NCI-H524 treated with DMSO at 0.1 percent for 48 hours (cell line): ENCODE measurements around the gene PPHLN1.
"Not testable (repeated sequence)": the region's sequence is repeated elsewhere in the genome, so short reads cannot be mapped to it uniquely, and the experiment has no call there.

Source experiments
- DNase-seq: peaks from one replicate; lab custom pipeline; 2025; lab: John Stamatoyannopoulos, UW

PPHLN1 gene

DNA sequence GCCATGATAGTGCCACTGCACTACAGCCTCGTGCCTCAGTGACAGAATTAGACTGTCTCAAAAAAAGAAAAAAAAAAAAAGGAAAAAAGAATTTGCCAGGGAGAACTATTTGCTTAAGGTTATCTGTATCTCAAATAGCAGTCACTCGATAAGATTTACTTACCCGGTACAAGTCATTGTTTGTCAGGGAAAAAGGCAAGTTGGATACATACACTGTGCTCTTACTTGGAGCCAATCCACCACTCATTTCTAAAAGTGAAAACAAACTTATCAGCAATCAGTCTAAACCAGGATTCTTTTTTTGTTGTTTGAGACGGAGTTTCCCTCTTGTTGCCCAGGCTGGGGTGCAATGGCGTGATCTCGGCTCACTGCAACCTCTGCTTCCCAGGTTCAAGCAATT is 2.1 kb upstream of the PPHLN1 start:
- no peak for DNase-seq

DNA sequence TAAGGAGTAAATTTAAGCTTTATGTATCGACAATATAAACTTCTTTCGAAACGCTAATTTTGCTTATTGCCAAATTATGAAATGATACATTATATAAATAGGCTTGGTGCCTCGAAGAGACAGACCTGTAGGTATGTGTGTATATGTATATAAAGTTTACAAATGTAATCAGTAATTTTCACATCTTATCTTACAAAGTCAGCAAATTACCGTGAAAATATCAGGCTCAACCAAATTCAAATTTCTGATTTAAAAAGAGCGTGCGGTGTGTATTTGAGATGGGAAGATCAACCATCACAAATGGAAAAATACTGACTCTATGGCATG is 678 bp upstream of the PPHLN1 start:
- DNase-seq, result no peak

DNA sequence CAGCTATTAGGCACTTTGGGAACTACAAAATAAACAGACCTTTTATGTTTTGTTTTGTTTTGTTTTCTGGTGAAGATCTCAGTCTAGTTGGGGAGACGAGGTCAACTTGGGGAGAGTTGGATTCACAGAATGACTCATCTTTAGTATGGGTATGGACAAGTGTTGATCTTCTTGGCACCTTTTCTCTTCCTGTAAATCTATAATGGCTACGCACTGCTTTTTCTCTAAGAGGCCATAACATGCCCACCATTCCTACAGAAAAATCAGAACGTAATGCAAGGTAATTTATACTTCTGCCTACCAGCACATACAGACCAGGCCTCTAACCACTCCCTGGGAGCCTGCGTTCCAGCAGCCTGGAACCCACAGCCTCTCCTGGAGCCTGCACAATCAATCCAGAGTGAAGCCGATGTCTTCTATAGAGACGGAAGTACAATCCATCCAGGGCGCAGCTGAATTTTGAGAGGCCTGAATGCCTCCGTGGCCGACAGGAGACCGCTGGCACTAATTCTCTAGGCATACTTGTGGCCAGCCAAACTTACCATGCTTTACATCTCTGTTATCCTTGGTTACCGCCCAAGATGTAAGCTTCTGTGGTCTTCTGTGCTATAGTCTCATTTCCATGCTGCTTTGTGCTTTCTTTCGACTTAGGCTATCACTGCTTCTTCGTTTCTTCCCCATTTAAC is 717 bp downstream of the PPHLN1 start:
- DNase-seq, result no peak

DNA sequence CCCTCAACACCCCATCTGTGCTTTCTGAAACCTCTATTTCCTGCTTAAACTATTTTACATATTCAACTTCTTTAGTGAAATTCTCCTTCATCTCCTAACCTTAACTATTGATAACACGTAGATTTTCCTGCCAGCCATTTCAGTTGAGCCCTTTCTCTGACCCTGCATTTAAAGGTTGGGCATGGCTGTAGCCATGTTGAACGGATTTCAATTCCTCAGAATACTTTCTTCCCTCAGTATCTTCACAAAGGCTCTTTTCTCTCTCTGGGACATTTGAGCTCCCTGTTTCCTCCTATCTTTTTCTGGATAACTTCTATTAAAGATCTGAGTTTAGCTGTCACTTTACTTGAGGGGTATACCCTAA is 1.2 kb downstream of the PPHLN1 start:
- DNase-seq, result no peak

DNA sequence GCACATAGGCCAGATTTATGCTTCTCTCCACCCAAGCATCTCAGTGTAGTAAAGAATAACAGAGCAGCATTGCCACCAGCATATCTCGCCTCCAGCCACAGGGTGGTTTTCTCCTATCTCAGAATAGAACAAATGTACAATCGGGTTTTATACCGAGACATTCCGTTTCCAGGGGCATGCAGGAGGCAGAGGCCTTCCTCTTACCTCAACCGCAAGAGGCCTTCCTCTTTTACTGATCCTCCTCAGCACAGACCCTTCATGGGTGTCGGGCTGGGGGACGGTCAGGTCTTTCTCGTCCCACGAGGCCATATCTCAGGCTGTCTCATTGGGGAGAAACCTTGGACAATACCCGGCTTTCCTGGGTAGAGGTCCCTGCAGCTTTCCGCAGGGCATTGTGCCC is 4.1 kb downstream of the PPHLN1 start:
- not testable (repeated sequence) for DNase-seq

DNA sequence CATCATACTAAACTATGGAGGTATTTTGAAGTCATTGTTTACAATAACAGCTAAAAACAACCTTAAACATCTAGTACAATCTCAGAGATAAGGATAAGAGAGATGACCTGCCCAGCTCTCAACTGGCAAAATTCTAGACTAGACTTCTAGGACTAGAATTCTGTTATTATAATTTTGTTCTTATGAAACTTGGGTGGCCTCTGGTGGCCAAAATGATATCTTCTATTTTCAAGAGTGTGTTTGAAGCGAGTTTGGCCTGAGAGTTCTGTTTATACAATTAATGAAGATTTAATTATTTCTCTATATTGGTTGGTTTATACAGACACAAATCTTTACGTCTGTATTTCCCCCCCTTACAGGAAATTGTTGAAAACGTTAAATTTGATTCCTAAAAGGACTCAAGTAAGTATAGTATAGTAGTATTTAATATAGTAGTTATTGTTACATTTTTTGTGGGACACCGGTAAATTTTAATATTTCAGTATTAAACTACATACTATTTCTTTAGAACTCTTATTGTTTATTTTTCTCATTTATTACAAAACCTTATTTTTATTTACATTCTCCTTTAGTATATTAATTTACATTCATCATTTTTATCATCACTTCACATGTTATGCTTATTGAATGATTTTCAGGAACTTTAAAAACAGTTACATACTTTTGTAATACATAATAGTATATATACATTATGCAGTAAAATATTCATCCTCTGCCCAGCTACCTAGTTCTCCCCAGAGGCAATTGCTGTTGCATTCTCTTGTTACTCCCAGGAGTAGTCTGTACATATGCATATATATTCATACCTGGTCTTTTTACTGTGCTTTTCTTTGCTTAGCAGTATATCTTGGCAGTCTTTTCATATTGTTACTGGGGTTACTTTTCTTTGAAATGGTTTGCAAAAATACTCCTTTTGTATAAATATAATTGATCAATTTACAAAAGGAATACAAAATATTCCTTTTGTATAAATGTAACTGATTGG is 6.6 kb downstream of the PPHLN1 start:
- DNase-seq, result no peak

DNA sequence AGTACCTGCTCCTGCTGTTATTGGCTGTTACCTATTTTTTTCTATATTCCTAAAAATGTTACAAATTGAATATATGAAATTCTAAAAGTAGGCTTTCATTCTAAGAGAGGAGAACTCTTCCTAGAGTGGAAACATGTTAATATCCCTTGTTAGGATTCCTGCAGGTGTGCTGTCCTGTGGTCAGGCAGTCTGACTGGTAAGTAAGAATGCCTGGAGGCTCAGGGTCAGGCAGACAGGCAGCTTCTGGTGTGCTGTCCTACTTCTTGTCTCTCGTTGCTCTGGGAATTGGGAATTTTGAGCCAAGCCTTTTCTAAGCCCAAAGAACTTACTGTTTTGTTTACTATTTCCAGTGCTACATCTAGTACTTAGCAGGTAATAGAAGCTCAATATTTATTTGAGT is 10.3 kb downstream of the PPHLN1 start:
- DNase-seq, result no peak

DNA sequence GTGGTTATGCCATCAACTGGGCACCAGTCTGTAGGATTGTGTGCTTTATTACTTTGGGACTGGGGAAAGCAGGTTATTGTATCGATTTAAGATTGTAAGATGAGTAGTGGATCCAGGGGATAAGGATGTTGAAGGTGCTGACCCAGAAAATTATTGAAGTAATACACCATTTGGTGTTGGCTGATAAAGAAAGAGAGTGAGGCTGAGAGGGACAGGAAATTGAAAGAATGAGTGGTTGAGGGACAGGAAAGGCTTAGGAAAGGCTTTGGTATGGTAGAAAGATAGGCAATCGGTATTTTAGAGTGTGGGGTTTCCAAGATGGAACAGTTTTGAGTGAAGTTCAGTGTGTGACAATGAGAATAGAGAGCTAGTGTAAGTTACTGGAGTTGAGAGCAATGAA is 12.3 kb downstream of the PPHLN1 start:
- no peak for DNase-seq

DNA sequence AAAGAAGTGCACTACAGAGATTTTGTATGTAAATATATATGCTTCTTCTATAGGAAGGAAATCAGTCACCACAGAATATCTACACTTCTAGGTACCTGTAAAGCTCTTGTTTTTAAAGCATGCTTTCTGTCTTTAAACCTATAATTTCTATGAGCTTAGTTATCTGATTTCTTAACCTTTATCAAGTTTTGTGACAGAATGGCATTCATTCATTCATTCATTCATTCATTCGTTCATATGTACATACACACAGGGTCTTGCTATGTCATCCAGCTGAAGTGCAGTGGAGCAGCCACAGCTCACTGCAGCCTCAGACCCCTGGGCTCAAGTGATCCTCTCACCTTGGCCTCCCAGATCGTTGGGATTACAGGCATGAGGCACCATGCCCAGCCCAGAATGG is 16.1 kb downstream of the PPHLN1 start:
- no peak for DNase-seq

DNA sequence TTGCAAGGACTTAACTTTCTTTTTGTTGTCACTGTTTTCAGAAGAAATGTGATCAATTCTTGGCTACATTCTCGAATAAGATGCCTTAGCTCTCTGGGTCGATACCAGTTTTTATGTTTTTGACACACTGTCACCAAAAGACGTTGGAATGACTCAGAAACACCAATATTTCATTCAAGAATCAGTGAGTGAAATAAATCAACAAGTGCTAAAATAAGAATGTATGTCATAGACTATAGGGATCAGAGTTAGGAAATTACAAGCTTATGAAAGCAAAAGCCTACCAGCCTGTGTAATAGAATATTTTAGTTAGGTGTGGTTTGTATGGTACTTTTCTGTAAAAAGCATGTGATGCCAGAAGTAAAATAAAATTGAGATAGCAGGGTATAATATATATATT is 17.8 kb downstream of the PPHLN1 start:
- DNase-seq, result no peak

DNA sequence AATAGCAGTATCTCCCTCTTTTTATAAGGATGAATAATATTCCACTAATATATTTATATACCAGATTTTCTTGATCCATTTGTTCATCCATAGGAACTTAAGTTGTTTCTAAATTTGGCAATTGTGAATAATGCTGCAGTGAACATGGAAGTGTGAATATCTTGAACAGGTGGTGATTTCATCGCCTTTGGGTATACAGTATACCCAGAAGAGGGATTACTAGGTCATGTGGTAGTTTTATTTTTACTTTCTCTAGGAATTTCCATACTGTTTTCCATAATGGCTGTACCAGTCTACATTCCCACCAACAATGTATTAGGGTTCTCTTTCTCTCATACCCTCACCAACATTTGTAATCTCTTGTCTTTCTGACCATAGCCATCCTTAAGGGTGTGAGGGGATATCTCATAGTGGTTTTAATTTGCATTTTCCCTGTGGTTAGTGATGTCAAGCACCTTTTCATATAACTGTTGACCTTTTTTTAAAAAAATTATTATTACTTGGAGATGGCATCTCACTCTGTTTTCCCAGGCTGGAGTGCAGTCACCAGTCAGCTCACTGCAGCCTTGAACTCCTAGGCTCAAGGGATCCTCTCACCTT is 20.5 kb downstream of the PPHLN1 start:
- DNase-seq, result peak; percentile 24

DNA sequence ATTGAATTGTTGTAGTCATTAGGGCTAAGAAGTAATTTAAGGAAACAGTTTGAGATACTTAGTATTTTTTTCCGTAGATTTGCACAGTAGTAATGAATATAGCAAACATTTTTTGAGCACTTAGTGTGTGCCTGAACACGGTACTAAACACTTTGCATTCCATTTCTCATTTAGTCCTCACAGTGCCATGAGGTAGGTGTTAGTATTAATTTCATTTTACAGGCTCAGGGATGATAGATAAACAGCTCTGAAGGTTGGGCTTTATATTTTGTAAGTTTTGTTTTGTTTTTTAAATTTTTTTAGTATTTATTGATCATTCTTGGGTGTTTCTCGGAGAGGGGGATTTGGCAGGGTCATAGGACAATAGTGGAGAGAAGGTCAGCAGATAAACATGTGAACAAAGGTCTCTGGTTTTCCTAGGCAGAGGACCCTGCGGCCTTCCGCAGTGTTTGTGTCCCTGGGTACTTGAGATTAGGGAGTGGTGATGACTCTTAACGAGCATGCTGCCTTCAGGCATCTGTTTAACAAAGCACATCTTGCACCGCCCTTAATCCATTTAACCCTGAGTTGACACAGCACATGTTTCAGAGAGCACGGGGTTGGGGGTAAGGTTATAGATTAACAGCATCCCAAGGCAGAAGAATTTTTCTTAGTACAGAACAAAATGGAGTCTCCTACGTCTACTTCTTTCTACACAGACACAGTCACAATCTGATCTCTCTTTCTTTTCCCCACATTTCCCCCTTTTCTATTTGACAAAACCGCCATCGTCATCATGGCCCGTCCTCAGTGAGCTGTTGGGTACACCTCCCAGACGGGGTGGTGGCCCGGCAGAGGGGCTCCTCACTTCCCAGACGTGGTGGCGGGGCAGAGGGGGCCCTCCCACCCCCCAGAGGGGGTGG is 23.4 kb downstream of the PPHLN1 start:
- DNase-seq, result not testable (repeated sequence)

DNA sequence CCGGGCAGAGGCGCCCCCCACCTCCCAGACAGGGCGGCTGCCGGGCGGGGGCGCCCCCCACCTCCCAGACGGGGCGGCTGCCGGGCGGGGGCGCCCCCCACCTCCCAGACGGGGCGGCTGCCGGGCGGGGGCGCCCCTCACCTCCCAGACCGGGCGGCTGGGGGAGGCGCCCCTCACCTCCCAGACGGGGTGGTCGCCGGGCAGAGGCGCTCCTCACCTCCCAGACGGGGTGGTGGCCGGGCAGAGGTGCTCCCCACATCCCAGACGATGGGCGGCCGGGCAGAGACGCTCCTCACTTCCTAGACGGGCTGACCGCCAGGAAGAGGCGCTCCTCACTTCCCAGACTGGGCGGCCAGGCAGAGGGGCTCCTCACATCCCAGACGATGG is 24.0 kb downstream of the PPHLN1 start:
- DNase-seq, result not testable (repeated sequence)

DNA sequence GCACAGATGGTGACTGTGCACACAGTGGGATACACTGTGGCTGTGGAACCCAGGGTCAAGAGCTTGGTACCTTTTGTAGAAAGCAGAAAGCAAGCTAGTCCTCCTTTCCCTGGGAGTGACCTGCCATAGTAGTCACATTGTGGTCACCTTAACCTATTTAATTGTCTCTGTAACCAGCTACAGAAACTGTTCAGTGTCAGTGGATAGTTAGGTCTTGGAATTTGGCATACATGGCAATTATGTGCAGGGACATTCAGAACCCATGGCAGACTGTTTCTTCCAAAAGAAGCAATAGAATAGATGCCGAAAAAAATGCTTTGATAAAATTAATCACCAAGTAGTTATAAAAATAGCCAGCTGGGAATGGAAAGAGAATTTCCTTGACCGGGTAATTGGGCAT is 30.4 kb downstream of the PPHLN1 start:
- no peak for DNase-seq

DNA sequence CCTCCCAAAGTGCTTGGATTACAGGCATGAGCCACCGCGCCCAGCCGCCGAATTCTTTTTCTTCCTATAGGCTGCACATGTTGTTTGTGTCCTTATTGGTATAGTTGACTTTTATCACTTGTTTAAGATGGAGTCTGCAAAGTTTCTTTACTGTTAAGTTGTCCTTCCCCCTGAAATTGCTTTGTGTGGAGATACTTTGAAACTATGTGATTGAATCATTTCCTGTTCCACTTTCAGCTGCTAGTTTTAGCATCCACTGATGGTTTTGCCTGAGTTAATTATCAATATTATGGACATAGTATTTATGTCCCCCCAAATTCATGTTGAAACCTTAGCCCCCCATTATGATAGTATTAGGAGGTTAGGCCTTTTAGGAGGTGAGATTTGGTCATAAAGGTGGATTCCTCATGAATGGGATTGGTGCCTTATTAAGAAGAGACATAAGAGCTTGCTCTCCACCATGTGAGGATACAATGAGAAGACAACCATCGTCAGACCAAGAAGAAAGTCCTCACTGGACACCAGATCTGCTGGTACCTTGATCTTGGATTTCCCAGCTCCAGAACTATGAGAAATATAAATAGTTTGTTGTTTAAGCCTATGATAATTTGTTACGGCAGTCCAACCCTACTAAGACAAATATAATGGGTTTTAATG is 34.9 kb downstream of the PPHLN1 start:
- no peak for DNase-seq

DNA sequence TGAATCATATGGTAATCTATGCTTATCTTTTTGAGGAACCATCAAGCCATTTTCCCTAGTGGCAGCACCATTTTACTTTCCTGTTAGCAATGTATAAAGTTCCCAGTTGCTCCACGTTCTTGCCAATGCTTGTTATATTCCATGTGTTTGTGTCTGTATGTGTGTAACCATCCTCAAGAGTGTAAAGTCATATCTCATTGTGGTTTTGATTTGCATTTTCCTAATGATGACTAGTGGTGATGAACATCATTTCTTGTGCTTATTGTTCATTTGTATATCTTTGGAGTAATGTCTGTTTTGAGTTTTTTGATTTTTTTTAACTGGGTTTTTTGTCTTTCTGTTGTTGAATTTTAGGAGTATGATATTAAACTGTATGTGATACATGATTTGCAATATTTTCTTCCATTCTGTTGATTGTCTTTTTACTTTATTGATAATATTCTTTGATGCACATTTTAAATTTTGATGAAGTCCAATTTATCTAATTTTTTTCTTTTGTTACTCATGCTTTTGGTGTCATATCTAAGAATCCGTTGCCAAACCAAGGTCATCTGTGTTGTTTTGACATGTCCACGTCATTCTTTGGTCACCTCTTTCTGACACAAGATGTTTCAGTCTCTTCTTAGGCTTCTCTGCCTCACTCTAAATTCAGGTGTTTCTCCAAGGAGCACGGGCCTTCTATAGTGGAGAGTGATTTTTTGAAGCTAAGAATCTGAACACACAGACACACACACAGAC is 36.1 kb downstream of the PPHLN1 start:
- no peak for DNase-seq

DNA sequence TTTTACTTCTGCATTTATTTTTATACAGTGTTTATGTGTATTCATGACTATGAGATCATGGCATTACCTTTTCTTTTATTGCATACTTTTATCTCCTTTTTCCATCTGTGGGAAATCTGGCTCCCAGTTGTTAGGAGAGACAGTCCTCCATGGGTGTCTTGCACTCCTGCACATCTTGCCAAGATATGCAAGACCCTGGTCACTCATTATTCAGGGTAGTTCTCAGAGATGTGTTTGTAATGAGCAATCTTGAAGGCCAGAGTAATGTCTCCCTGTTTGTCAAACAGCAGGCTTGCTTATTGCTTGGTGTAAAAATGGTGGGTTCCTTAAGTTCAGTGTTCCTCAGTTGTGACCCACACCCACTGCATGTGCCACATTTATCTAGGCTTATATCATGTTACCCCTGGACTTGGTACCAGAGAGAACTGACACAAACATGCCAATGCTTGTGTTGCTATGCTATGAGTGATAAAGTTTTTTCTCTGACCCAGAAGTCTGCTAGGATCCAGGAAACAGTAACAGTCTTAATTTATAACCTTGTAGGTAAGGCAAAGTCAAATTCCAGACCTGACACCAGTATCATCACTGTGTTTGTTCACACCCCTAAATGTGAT is 36.8 kb downstream of the PPHLN1 start:
- no peak for DNase-seq

DNA sequence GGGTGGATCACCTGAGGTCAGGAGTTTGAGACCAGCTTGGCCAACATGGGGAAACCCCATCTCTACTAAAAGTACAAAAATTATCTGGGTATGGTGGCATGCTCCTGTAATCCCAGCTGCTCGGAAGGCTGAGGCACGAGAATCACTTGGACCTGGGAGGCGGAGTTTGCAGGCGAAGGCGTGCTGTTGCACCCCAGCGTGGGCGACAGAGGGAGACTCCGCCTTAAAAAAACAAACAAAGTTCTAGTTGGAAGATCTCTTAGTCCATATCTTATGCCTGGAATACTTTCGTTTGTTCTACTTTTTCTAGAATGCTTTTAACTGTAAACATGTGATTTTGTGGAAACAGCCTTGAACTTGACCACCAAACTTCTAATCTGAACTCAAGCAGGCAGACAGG is 38.7 kb downstream of the PPHLN1 start:
- no peak for DNase-seq

DNA sequence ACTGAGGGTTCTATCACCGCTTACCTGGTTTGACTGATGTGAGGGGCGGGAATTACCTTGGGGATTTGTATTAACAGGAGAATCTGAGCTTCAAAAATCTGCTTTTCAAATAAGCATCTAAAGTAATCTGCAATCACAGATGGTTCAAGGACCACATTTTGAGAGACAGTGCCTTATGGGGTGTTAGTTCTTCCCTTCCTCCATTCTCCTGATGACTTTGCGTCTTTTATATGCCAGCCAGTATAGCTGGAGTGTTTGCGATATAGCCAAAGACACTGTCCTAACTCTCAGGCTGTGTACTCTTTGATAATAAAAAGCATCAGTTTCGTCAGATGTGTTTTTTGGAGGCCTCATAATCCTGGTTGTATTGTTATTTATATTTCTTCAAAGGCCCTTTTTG is 39.5 kb downstream of the PPHLN1 start:
- peak; percentile 41 for DNase-seq

DNA sequence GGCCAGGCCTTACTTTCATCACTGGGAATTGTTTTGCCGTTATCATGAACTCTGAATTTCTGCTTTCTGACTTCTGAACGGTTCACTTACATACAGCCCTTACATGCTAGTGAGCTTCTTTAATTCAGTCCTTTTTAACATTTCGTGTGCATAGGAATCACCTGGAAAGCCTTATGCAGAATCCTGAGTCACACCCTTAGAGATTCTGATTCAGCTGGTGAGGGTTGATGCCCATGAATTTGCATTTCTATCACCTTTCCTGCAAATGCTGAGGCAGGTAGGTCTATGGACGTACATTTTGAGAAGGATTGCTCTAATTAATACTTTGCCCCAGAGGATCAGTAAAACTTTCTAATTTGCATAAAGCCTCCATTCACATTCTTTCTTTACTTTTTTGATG is 44.0 kb downstream of the PPHLN1 start:
- DNase-seq, result no peak
